Stimulated activated CD4-positive, alpha-beta T cell treated with anti-CD3 and anti-CD28 coated beads, Interleukin-1b, Interleukin-23, amount 100 ng/mL, for 4 hours (primary cell): Measurements from ENCODE around the gene PARP4.
"Not testable (repeated sequence)": the region's sequence is repeated elsewhere in the genome, so short reads cannot be mapped to it uniquely, and the experiment has no call there.

Source experiments
- DNase-seq, 2 donors: peaks; one replicate each; pipeline ENCODE4 v3.0.0-alpha.2; 2020; ENCODE audit warnings: low read depth in 2 of 2

The PARP4 gene

GRCh38 chr13:24505756-24506155, 6.8 kb downstream of the PARP4 start:
- no peak for DNase-seq

GRCh38 chr13:24505256-24505655, 7.3 kb downstream of the PARP4 start:
- DNase-seq, result no peak

- no peak for DNase-seq
These were observed 9.2 kb downstream of the PARP4 start for GRCh38 chr13:24503379-24503696.

- no peak for DNase-seq
These were observed 9.8 kb downstream of the PARP4 start for GRCh38 chr13:24502533-24503378.

GRCh38 chr13:24500977-24501376, 11.6 kb downstream of the PARP4 start:
- DNase-seq, result no peak

- DNase-seq, result no peak
These were observed 14.8 kb downstream of the PARP4 start for GRCh38 chr13:24497742-24498141.

GRCh38 chr13:24496295-24496694, 16.3 kb downstream of the PARP4 start:
- DNase-seq, result not testable (repeated sequence)

- DNase-seq, result no peak
These were observed 17.3 kb downstream of the PARP4 start for GRCh38 chr13:24495151-24495729.

- DNase-seq, result no peak
These were observed 19.2 kb downstream of the PARP4 start for GRCh38 chr13:24493356-24493755.

GRCh38 chr13:24491845-24492244, 20.7 kb downstream of the PARP4 start:
- DNase-seq, result no peak

- DNase-seq, result no peak
These were observed 22.9 kb downstream of the PARP4 start for GRCh38 chr13:24489721-24490120.

GRCh38 chr13:24488092-24488491, 24.5 kb downstream of the PARP4 start:
- DNase-seq, result not testable (repeated sequence)

GRCh38 chr13:24486017-24486657, 26.4 kb downstream of the PARP4 start:
- not testable (repeated sequence) for DNase-seq

GRCh38 chr13:24473686-24474085, 38.9 kb downstream of the PARP4 start:
- DNase-seq, result no peak

- DNase-seq, result not testable (repeated sequence)
These were observed 40.4 kb downstream of the PARP4 start for GRCh38 chr13:24472129-24472528.

- no peak for DNase-seq
These were observed 49.5 kb downstream of the PARP4 start for GRCh38 chr13:24463078-24463477.

- DNase-seq, result no peak
These were observed 52.3 kb downstream of the PARP4 start for GRCh38 chr13:24460256-24460655.

- DNase-seq, result no peak
These were observed 52.9 kb downstream of the PARP4 start for GRCh38 chr13:24459726-24460125.

GRCh38 chr13:24459234-24459633, 53.3 kb downstream of the PARP4 start:
- no peak for DNase-seq

GRCh38 chr13:24458736-24459135, 53.8 kb downstream of the PARP4 start:
- no peak for DNase-seq

- DNase-seq, result no peak
These were observed 56.2 kb downstream of the PARP4 start for GRCh38 chr13:24456396-24456795.

- no peak for DNase-seq
These were observed 58.5 kb downstream of the PARP4 start for GRCh38 chr13:24454056-24454455.

GRCh38 chr13:24452044-24452443, 60.5 kb downstream of the PARP4 start:
- DNase-seq, result no peak
